Measurements from ENCODE around the gene PPP1CB.
"Not testable (repeated sequence)": the region's sequence is repeated elsewhere in the genome, so short reads cannot be mapped to it uniquely, and the experiment has no call there.

Gene PPP1CB

GRCh38 chr2:28751252-28751955 lies at the start of gene PPP1CB:
Gene PPP1CB (plus strand): TSS chr2:28751830. CDS start chr2:28752125, 295 bp downstream.
- peak; percentile 94 for DNase-seq

GRCh38 chr2:28702415-28702861 lies 49.2 kb upstream of the PPP1CB start:
- DNase-seq, result peak; percentile 17

GRCh38 chr2:28702878-28703277 lies 48.8 kb upstream of the PPP1CB start:
- DNase-seq, result no peak

- DNase-seq, result no peak
These were observed 47.0 kb upstream of the PPP1CB start for GRCh38 chr2:28704621-28705020.

GRCh38 chr2:28705751-28706440 lies 45.7 kb upstream of the PPP1CB start:
- DNase-seq, result no peak

- peak; percentile 78 for DNase-seq
These were observed 44.0 kb upstream of the PPP1CB start for GRCh38 chr2:28707592-28707991.

- no peak for DNase-seq
These were observed 42.5 kb upstream of the PPP1CB start for GRCh38 chr2:28709101-28709500.

- no peak for DNase-seq
These were observed 41.1 kb upstream of the PPP1CB start for GRCh38 chr2:28710545-28710944.

GRCh38 chr2:28713577-28714298 lies 37.9 kb upstream of the PPP1CB start:
- DNase-seq, result no peak

- DNase-seq, result peak; percentile 56
These were observed 35.3 kb upstream of the PPP1CB start for GRCh38 chr2:28716265-28716865.

- DNase-seq, result peak; percentile 7
These were observed 34.3 kb upstream of the PPP1CB start for GRCh38 chr2:28717339-28717758.

- no peak for DNase-seq
These were observed 31.3 kb upstream of the PPP1CB start for GRCh38 chr2:28720345-28720744.

GRCh38 chr2:28721601-28722191 lies 29.9 kb upstream of the PPP1CB start:
- DNase-seq, result no peak

GRCh38 chr2:28725021-28725711 lies 26.5 kb upstream of the PPP1CB start:
- DNase-seq, result no peak

- DNase-seq, result no peak
These were observed 25.5 kb upstream of the PPP1CB start for GRCh38 chr2:28726177-28726576.

GRCh38 chr2:28729698-28730097 lies 21.9 kb upstream of the PPP1CB start:
- DNase-seq, result no peak

GRCh38 chr2:28730641-28731146 lies 20.9 kb upstream of the PPP1CB start:
- DNase-seq, result no peak

- DNase-seq, result no peak
These were observed 16.1 kb upstream of the PPP1CB start for GRCh38 chr2:28735511-28735910.

- DNase-seq, result peak; percentile 65
These were observed 15.6 kb upstream of the PPP1CB start for GRCh38 chr2:28736034-28736433.

GRCh38 chr2:28737655-28738054 lies 14.0 kb upstream of the PPP1CB start:
- no peak for DNase-seq

- not testable (repeated sequence) for DNase-seq
These were observed 9.0 kb upstream of the PPP1CB start for GRCh38 chr2:28742619-28743018.

- DNase-seq, result no peak
These were observed 6.4 kb upstream of the PPP1CB start for GRCh38 chr2:28745225-28745624.
